Activated naive CD8-positive, alpha-beta T cell treated with anti-CD3 and anti-CD28 coated beads, Interleukin-2, amount 50 U/mL, for 24 hours (primary cell): ENCODE measurements around the gene CEP170B.
"Not testable (repeated sequence)": the region's sequence is repeated elsewhere in the genome, so short reads cannot be mapped to it uniquely, and the experiment has no call there.

Source experiments
- ATAC-seq: fragments of 150-1000 bp; cut with Tn5 transposase; one replicate; pipeline ENCODE4 v1.10.0; 2021
- DNase-seq: peaks from one replicate; pipeline ENCODE4 v3.0.0; 2021
- H3K27ac Mint-ChIP-seq: one replicate; pipeline ENCODE4 v1.8.0; 2021; ENCODE audit warnings: mild to moderate bottlenecking, mixed read lengths
- H3K27me3 Mint-ChIP-seq: one replicate; pipeline ENCODE4 v1.8.0; 2021; ENCODE audit warnings: mixed read lengths
- H3K36me3 Mint-ChIP-seq: one replicate; pipeline ENCODE4 v1.8.0; 2021; ENCODE audit warnings: low read depth, mixed read lengths
- H3K4me1 Mint-ChIP-seq: one replicate; pipeline ENCODE4 v1.8.0; 2021; ENCODE audit warnings: mixed read lengths
- H3K4me3 Mint-ChIP-seq: one replicate; pipeline ENCODE4 v1.8.0; 2021; ENCODE audit warnings: mild to moderate bottlenecking, moderate library complexity, mixed read lengths
- H3K9me3 Mint-ChIP-seq: one replicate; pipeline ENCODE4 v1.8.0; 2021; ENCODE audit warnings: mixed read lengths

CEP170B gene

DNA sequence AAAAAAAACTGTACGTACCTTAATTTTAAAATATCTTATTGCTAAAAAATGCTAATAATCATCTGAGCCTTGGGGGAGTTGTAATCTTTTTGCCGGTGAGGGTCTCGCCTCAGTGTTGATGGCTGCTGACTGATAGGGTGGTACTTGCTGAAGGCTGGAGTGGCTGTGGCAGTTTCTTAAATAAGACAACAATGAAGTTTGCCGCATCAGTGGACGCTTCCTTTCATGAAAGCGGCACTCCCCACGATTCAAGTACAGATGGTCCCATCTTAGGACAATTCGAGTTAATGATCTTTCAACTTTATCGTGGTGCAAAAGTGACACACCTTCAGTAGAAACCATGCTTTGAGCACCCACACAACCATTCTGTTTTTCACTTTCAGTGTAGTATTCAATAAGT, 52.0 kb downstream of the CEP170B start:
- no peaks in the 10 kb centered on the region for H3K36me3 Mint-ChIP-seq
- no peaks in the 10 kb centered on the region for H3K4me1 Mint-ChIP-seq
- DNase-seq (no peak), ATAC-seq (no peak)
- H3K9me3 Mint-ChIP-seq = peaks cover 1% of the 10 kb centered on the region
- H3K4me3 Mint-ChIP-seq = no peak overlapping the region
- H3K27ac Mint-ChIP-seq = no peak overlapping the region
- peaks cover 3% of the 10 kb centered on the region for H3K27me3 Mint-ChIP-seq

DNA sequence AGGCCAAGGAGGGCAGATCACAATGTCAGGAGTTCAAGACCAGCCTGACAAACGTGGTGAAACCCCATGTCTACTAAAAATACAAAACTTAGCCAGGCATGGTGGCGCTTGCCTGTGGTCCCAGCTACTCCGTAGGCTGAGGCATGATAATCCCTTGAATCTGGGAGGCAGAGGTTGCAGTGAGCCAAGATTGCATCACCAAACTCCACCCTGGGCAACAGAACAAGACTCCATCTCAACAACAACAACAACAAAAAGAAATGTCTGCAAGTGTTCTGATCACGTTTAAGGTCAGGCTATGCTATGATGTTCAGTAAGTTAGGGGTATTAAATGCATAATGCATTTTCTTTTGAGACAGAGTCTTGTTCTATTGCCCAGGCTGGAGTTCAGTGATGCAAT, 52.9 kb downstream of the CEP170B start:
- no peaks in the 10 kb centered on the region for H3K36me3 Mint-ChIP-seq
- DNase-seq = no peak
- H3K27ac Mint-ChIP-seq = no peak overlapping the region
- no peaks in the 10 kb centered on the region for H3K4me1 Mint-ChIP-seq
- H3K27me3 Mint-ChIP-seq = peaks cover 2% of the 10 kb centered on the region
- H3K4me3 Mint-ChIP-seq = no peak overlapping the region
- no peak for ATAC-seq
- H3K9me3 Mint-ChIP-seq = no peaks in the 10 kb centered on the region

DNA sequence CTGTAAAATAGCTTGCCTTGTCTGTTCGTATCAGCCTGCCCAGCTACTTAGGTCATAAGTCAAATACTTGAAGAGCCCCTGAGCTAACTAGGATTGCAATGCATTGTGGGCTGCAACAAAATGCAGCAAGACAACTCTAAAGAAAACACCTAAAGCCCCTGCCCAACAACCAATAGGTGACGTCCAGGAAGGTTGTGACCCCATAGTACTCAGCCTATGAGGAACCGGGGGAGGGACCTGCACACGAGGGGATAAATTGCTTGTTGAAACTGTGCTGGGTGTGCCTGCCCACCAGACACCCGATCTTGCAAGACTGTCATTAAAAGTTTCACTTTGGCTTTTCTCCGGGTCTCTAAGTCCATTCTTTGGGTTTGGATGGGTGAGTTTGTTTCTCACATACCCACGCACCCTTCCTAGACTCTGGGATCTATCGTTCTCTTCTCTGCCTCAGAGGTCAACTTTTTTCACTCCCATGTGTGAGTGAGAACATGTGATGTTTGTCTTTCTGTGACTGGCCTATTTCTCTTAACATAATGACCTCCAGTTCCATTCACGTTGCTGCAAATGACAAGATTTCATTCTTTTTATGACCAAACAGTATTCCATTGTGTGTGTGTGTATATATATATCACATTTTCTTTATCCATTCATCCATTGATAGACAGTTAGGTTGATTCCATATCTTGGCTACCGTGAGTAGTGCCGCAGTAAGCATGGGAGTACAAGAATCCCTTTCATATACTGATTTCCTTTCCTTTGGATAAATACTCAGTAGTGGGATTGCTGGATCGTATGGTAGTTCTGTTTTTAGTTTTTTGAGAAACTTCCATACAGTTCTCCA, 54.3 kb downstream of the CEP170B start:
- not testable (repeated sequence) for H3K27me3 Mint-ChIP-seq, H3K4me1 Mint-ChIP-seq

DNA sequence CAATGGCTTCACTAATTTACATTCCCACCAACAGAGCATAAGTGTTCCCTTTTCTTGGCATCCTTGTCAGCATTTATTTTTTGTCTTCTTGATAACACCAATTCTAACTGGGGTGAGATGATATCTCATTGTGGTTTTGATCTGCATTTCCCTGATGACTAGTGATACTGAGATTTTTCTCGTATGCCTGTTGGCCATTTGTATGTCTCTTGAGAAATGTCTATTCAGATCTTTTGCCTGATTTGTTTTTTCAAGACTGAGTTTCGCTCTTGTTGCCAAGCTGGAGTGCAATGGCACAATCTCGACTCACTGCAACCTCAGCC, 54.9 kb downstream of the CEP170B start:
- Mint-ChIP-seq H3K27me3 (peaks cover 2% of the 10 kb centered on the region), H3K9me3 (no peaks in the 10 kb centered on the region), H3K4me3 (no peak overlapping the region), H3K27ac (no peak overlapping the region), H3K4me1 (no peaks in the 10 kb centered on the region), H3K36me3 (no peaks in the 10 kb centered on the region)
- ATAC-seq (no peak), DNase-seq (no peak)

More for the DNA sequence above, 54.3 kb downstream of the CEP170B start:
- not testable (repeated sequence) for H3K9me3 Mint-ChIP-seq, DNase-seq, H3K36me3 Mint-ChIP-seq, H3K27ac Mint-ChIP-seq, H3K4me3 Mint-ChIP-seq, ATAC-seq

DNA sequence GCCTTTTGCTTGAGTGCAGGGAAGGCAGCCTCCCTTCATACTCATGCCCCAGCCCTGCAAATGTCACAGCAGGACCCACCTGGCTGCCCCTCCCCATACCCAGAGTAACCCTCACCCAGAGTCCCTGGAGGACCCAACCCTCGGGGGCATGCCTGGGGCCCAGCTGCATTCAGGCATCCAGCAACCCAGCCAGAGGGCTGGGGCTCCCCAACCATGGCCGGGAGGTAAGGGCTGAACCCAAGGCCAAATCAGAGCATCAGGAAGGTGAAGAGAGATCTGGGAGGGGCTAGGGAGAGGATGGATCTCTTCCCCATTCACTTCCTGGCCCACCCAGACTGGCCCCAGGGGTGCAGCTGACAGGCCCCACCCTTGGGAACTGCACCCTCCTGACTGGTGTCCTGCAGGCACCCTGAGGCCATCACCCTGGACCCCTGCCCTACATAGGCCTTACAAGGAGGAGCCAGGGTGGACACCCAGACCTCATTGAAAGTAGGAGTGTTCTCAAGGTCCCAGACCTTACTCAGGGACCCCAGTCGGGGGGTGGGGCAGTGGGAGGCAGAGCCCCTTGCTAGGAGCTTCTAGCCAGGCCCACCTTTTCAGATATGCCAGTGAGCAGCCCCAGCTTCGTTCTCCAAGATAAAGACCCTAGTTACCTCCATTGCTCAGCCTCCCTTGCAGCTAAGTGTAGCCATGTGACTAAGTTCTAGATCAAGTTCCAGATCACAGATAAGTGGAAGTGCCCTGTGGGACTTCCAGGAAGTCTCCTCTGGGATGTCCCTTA, 58.8 kb downstream of the CEP170B start:
- no peaks in the 10 kb centered on the region for H3K9me3 Mint-ChIP-seq
- no peak for DNase-seq
- no peaks in the 10 kb centered on the region for H3K36me3 Mint-ChIP-seq
- peaks cover 5% of the 10 kb centered on the region for H3K4me1 Mint-ChIP-seq
- H3K27ac Mint-ChIP-seq = no peak overlapping the region
- ATAC-seq = no peak
- no peaks in the 10 kb centered on the region for H3K27me3 Mint-ChIP-seq
- no peak overlapping the region for H3K4me3 Mint-ChIP-seq

DNA sequence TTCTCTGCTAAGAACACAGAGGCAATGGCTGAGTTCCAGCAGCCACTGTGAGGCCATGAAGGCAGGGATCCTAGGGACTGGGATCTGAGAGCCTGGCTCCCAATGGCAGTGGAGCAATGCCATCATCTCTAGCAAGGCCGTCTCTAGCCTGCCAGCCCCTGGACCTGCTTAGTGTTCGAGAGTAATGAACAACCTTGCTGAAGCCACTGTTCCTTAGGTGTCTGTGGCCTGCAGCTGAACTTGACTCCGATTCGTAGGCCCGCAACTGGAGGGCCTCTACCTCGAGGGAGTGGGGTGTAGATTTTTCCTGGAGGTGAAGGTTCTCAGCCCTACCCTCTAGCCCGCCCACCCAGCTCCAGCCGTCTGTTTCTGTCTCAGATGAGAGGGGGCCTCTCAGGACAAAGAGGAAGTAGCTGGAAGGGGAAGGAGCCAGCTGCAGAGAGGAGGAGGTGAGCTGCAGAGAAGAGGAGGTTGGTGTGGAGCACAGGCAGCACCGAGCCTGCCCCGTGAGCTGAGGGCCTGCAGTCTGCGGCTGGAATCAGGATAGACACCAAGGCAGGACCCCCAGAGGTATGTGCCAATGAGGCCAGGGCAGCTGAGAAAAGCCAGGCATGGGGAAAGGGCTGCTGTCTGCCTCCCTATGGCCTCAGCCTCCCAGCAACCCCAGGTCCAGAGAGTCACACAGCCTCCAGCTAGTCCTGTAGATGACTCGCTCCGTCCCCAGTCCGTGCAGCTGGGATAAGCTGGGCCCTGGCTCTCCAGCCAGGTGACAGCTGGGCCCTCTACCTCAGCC, 59.5 kb downstream of the CEP170B start, which contains the start of gene PLD4:
Gene PLD4, plus strand, starts transcription at position 459 of the 793 bp plus-strand sequence. CDS start 2,262 bp downstream, outside the sequence.
- no peak for ATAC-seq
- H3K27me3 Mint-ChIP-seq = no peaks in the 10 kb centered on the region
- H3K9me3 Mint-ChIP-seq = no peaks in the 10 kb centered on the region
- H3K4me3 Mint-ChIP-seq = no peak within 1 kb of the TSS
- no peaks in the 10 kb centered on the region for H3K36me3 Mint-ChIP-seq
- H3K4me1 Mint-ChIP-seq = peaks cover 5% of the 10 kb centered on the region
- H3K27ac Mint-ChIP-seq = no peak within 1 kb of the TSS
- DNase-seq = no peak

DNA sequence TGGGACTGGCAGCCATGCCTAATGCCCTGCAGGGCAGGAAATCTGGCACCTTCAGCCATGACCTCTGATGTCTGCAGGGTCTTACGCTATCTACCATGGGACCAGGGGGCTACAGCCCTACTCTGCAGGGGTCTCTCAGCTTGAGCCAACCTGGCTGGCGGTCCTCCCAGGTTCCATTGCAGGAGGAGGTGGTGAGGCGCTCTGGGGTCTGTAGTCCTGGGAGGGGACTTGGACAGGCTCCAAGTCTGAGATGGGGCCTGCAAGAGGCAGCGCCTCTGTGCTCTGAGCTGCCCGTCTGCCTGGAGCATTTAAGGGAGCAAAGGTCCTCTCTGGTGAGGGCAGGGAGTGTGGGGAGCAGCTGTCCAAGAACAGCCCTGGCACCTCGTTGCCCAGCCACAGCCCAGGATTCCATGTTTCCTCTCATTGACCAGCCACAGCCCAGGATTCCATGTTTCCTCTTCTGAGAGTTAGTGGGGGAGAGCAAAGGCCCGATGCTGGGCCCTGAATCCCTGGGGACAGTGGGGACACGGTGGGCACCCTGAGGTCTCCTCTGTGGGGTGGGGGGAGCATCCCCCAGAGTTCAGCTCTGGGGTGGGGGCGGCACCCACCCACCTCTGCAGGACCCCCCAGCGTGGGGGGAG, 60.3 kb downstream of the CEP170B start:
- Mint-ChIP-seq H3K27ac (no peak overlapping the region), H3K27me3 (no peaks in the 10 kb centered on the region), H3K4me3 (no peak overlapping the region), H3K9me3 (no peaks in the 10 kb centered on the region), H3K36me3 (no peaks in the 10 kb centered on the region), H3K4me1 (peaks cover 5% of the 10 kb centered on the region)
- no peak for DNase-seq
- ATAC-seq = no peak

DNA sequence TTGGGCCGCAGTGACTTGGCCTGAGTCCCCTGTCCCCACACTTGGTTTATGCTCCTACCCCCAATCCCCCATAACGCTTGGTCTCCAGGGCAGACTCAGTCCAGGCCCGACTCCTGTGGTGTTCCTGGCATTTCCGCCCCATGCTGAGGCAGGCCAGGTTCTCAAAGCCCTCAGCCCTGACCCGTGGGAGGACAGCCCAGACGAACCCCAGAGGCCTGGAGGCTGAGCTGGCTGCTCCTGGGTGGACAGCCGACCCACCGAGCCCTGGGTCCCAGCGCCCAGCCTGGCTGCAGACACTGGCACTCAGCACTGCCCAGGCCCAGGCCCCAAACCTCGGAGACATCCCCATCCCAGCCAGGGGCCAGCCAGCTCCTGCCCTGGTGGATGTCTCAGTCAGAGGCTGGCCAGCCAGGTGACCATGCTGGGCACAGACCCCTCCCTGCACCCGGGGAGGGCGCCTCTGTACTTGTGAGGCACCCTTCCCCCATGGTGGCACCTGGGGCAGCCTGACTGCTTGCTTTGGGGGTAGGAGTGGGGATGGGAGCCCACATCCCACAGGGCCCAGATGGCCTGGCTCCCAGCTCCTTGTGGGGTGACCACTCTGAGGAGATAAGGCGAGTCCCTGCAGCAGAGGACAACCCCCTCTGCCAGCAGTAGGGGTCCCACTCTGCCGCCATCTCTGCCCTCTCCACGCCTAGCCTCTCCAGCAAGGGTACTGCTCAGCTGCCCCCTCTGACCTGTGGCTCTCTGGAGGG, 61.0 kb downstream of the CEP170B start:
- Mint-ChIP-seq H3K4me1 (peaks cover 5% of the 10 kb centered on the region), H3K27me3 (no peaks in the 10 kb centered on the region), H3K27ac (peak overlapping the region; percentile 39), H3K9me3 (no peaks in the 10 kb centered on the region), H3K4me3 (no peak overlapping the region), H3K36me3 (no peaks in the 10 kb centered on the region)
- no peak for ATAC-seq
- no peak for DNase-seq

DNA sequence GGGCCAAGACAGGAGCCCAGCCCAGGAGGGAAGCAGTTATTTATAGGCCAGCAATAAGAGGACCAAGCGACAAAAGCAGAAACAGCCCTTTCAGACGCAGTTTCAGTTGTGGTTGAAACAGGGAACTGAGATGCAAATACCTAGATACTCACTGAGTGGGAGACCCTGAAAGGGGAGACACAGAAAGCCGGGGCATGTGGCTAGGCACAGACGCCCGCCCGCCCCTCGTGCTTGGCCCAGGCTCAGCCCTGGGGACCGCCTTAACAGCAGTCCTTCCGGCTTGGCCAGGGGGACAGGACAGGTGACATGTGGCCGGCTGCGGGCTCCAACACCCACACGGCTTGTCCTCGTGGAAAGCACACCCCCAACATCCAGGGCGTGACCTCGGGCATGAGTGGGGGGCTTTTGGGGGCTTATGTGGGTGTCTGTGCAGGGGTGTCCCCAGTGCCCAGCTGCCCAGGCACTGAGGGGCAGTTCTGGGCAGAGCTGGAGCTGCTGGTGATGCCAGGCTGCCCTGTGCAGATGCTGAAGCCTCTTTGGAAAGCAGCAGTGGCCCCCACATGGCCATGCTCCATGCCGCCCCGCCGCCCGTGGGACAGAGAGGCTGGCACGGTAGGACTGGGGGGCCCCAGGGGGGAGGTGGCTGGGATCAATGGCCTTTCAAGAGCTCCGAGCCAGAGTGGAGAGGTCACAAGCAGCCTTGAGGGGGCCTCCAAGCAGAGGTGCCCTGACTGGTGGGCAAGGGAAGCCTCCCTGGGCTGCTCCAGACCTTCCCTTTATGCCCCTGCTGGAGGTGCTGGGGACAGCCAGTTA, 61.8 kb downstream of the CEP170B start:
- H3K36me3 Mint-ChIP-seq = no peaks in the 10 kb centered on the region
- peak overlapping the region; percentile 39 for H3K27ac Mint-ChIP-seq
- H3K9me3 Mint-ChIP-seq = no peaks in the 10 kb centered on the region
- DNase-seq = peak; percentile 31
- peaks cover 5% of the 10 kb centered on the region for H3K4me1 Mint-ChIP-seq
- no peak overlapping the region for H3K4me3 Mint-ChIP-seq
- ATAC-seq = peak; percentile 77
- H3K27me3 Mint-ChIP-seq = no peaks in the 10 kb centered on the region

DNA sequence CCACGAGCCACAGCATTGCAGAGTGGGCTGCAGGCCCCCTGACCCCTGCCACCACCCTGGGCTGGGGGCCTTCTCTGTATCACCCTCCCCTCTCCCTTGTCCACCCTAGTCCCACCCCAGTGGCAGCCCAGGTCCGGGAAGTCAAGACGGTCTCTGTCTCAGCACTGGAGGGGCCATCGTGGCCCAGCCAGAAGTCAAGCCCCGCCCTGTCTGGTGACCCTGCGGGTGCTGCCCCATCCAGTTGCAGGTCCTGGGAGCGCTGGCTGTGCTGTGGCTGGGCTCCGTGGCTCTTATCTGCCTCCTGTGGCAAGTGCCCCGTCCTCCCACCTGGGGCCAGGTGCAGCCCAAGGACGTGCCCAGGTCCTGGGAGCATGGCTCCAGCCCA, 62.4 kb downstream of the CEP170B start:
- DNase-seq = no peak
- Mint-ChIP-seq H3K9me3 (no peaks in the 10 kb centered on the region), H3K4me3 (no peak overlapping the region), H3K36me3 (no peaks in the 10 kb centered on the region), H3K4me1 (peaks cover 5% of the 10 kb centered on the region), H3K27me3 (no peaks in the 10 kb centered on the region), H3K27ac (no peak overlapping the region)
- ATAC-seq = no peak

DNA sequence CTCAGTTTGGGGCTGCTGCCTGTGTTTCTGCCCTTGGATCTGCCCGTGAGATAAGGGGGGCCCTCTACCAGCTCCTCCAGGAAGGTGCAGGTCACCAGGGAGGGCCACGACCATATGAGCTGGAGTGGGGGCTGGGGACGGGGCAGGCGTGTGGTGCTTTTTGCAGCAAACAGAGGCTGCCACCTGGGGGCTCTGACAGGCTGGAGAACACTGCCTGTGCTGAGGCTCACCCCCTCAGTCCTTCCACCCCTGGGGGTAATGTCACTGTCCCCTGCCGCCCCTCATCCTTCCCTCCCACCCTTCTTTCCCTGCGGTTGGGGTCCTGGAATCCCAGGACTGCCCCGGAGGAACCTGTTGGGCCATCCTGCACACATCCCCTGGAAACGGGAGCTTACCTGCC, 62.8 kb downstream of the CEP170B start:
- no peaks in the 10 kb centered on the region for H3K36me3 Mint-ChIP-seq
- H3K27me3 Mint-ChIP-seq = no peaks in the 10 kb centered on the region
- no peak overlapping the region for H3K4me3 Mint-ChIP-seq
- DNase-seq (no peak), ATAC-seq (no peak)
- no peaks in the 10 kb centered on the region for H3K9me3 Mint-ChIP-seq
- no peak overlapping the region for H3K27ac Mint-ChIP-seq
- peaks cover 5% of the 10 kb centered on the region for H3K4me1 Mint-ChIP-seq

DNA sequence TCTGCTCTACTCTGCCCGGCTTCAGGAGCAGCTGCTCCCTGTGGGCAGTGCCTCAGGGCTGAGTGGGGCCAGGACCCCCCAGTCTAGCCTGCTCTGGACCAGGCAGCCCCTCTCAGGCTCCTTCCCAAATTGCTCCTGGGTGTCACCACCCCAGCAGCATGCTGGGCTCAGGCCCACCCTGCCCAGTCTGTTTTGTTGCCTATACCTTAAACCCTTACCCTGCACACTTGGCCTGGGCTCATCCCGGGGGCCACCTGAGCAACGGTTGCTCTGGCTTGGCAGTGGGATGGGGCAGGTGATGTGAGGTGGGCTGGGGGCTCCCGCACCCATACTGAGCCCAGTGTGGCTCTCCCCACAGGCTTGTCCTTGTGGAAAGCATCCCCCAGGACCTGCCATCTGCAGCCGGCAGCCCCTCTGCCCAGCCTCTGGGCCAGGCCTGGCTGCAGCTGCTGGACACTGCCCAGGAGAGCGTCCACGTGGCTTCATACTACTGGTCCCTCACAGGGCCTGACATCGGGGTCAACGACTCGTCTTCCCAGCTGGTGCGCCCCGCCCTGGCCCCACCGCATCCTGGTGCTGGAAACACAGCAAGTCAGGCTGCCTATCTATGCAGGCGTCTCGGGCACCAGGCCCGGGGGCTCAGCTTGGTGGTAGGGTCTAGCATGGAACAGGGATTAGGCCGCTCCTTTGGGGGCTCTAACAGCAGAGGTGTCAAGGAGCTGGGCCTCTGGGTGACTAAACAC, 63.5 kb downstream of the CEP170B start:
- no peak overlapping the region for H3K27ac Mint-ChIP-seq
- H3K27me3 Mint-ChIP-seq = no peaks in the 10 kb centered on the region
- no peaks in the 10 kb centered on the region for H3K36me3 Mint-ChIP-seq
- ATAC-seq (no peak), DNase-seq (no peak)
- H3K9me3 Mint-ChIP-seq = no peaks in the 10 kb centered on the region
- H3K4me3 Mint-ChIP-seq = no peak overlapping the region
- peaks cover 5% of the 10 kb centered on the region for H3K4me1 Mint-ChIP-seq
